Adrenal gland (tissue), 12 donors: ENCODE data around the gene TMEM191C. TPM values are rescaled to one million over a fixed set of nuclear protein-coding genes. Genes with fewer than 3 reads are reported as not detected.
"Not testable (repeated sequence)": the region's sequence is repeated elsewhere in the genome, so short reads cannot be mapped to it uniquely, and the experiment has no call there.

Source experiments
- DNase-seq, 7 donors: peaks; one replicate each; pipeline ENCODE4 v3.0.0-alpha.2; 2019 to 2020
- H3K27ac ChIP-seq, 5 donors: fragments of 200-600 bp; sonication (generic) in 4 of 5; 1 replicate in 3 of 5; 2 replicates in 2 of 5; pipeline versions ENCODE4 v1.5.1 to v1.8.0; 2016 to 2020; ENCODE audit warnings: mild to moderate bottlenecking in 1 of 5
- H3K27me3 ChIP-seq: fragments of 200-600 bp; 2 replicates; pipeline ENCODE4 v1.8.0; 2021
- H3K36me3 ChIP-seq, 2 donors: fragments of 200-600 bp; replicated peaks in 1 of 2; 1 replicate in 1 of 2; 2 replicates in 1 of 2; pipeline versions ENCODE4 v1.5.1 to v1.8.0; 2018 to 2022
- H3K4me1 ChIP-seq, 2 donors: fragments of 200-600 bp; replicated peaks in 1 of 2; 1 replicate in 1 of 2; 2 replicates in 1 of 2; pipeline versions ENCODE4 v1.5.1 to v1.8.0; 2018 to 2021
- H3K4me3 ChIP-seq, 4 donors: fragments of 200-600 bp; sonication (generic) in 3 of 4; one replicate each; pipeline ENCODE4 v1.5.1; 2016 to 2018
- H3K9me3 ChIP-seq, 3 donors: fragments of 200-600 bp; sonication (generic) in 1 of 3; replicated peaks in 1 of 3; 1 replicate in 2 of 3; 2 replicates in 1 of 3; pipeline versions ENCODE4 v1.5.1 to v1.8.0; 2016 to 2021
- whole genome bisulfite sequencing, 4 donors: extraction: QIAGEN DNeasy Blood & Tissue Kit in 2 of 4; methylation state at CpG; one replicate each; pipeline versions ENCODE4 v1.1.5 to v1.1.7; 2013 to 2017; 5-methylcytosine and 5-hydroxymethylcytosine counted together
- intact Hi-C, 2 donors: fragments of 100-400 bp; cut with DNase I; formaldehyde crosslinking; loops; one replicate each; pipeline versions ENCODE4 v1.14.1 to v1.15.0; 2022 to 2023
- polyA plus RNA-seq, 3 donors: library from polyadenylated mRNA; stranded (reverse); fragments of 200-250 nt in 2 of 3; fragments of 350-450 nt in 1 of 3; fragmentation: Illumina TruSeq in 1 of 3; extraction: RNeasy Lipid Tissue Mini Kit (QIAGEN cat#74804) in 1 of 3; gene quantifications; one replicate each; pipeline ENCODE4 v1.2.3, GENCODE V29; 2013 to 2014
- total RNA-seq, 9 donors: library from RNA; depleted of rRNA in 4 of 9; stranded (reverse); fragments of >200 nt in 4 of 9; fragments of 120-200 nt in 1 of 9; fragmentation: NEBNext Ultra II Directional in 1 of 9; extraction: Animal tissue kit (Norgen Biotek cat#: 25700) in 1 of 9; gene quantifications; one replicate each; pipeline versions ENCODE4 v1.1.0 to v1.2.4, GENCODE V29; 2013 to 2023
- donor health status: healthy with polysubstance abuse.
- donor health status: Bipolar disorder and iron deficiency.
- donor health status: DM: yes; HTN: yes; CAD: no.
- donor health status: DM: no; HTN: no; CAD: no.
- donor health status: DM: no; HTN: no; CAD: no.
- donor health status: DM: yes; HTN: yes; CAD: no.

The TMEM191C gene
- total and polyA plus RNA-seq, 12 donors: 0.14 to 7.7 (median 1.3) TPM; not detected in 2

GRCh38 chr22:21490556-21490955 lies 23.4 kb downstream of the TMEM191C start:
- peak in 1 of 7 donors; percentile 28 for DNase-seq
- H3K27me3 ChIP-seq, H3K36me3 ChIP-seq, H3K4me3 ChIP-seq, H3K9me3 ChIP-seq, H3K4me1 ChIP-seq, H3K27ac ChIP-seq, intact Hi-C loops: not testable (repeated sequence)
- 100% methylated on average over 4 of the region's 6 CpGs; no CpG with 5 or more reads in 2 of the 4 donors for WGBS, 4 donors

GRCh38 chr22:21492271-21492670 lies 25.1 kb downstream of the TMEM191C start:
- H3K27ac ChIP-seq, DNase-seq, H3K36me3 ChIP-seq, intact Hi-C loops, H3K27me3 ChIP-seq, H3K4me1 ChIP-seq, H3K4me3 ChIP-seq, H3K9me3 ChIP-seq: not testable (repeated sequence)
- WGBS, 4 donors: no CpG with 5 or more reads among the region's 8 CpGs

- H3K27ac ChIP-seq, H3K9me3 ChIP-seq, H3K4me3 ChIP-seq, intact Hi-C loops, DNase-seq, H3K36me3 ChIP-seq, H3K4me1 ChIP-seq, H3K27me3 ChIP-seq: not testable (repeated sequence)
- no CpG with 5 or more reads among the region's 23 CpGs for WGBS, 4 donors
Measured at GRCh38 chr22:21493789-21494782, 26.9 kb downstream of the TMEM191C start.

GRCh38 chr22:21497984-21498383 lies 30.8 kb downstream of the TMEM191C start:
- H3K4me3 ChIP-seq, H3K4me1 ChIP-seq, intact Hi-C loops, DNase-seq, H3K9me3 ChIP-seq, H3K36me3 ChIP-seq, H3K27ac ChIP-seq, H3K27me3 ChIP-seq: not testable (repeated sequence)
- no CpG with 5 or more reads among the region's 4 CpGs for WGBS, 4 donors

DNA sequence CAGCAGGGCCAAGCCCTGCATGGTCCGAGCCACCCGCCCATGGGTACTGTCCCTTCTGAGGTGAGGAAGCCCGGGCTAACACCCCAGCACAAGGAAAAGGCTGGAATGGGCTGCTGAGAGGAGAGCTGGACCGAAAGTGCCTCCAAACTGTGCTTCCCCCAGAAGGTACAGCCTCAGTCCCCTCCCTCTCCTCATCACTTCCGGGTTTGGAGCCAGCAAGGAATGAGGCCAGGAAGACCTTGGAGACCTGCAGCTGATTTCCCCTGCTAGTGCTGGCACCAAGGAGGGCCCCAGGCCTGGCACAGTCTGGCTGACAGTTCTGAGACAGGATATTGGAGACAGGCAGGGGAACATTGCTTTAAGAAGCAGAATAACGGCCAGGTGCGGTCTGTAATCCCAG lies 31.3 kb downstream of the TMEM191C start:
- intact Hi-C loops, H3K4me3 ChIP-seq, H3K27ac ChIP-seq, H3K27me3 ChIP-seq, H3K36me3 ChIP-seq, DNase-seq, H3K9me3 ChIP-seq, H3K4me1 ChIP-seq: not testable (repeated sequence)
- WGBS, 4 donors: no CpG with 5 or more reads among the region's 7 CpGs

GRCh38 chr22:21499623-21500506 lies 32.7 kb downstream of the TMEM191C start:
- intact Hi-C loops, H3K4me1 ChIP-seq, H3K9me3 ChIP-seq, H3K36me3 ChIP-seq, H3K27ac ChIP-seq, DNase-seq, H3K4me3 ChIP-seq, H3K27me3 ChIP-seq: not testable (repeated sequence)
- no CpG with 5 or more reads among the region's 16 CpGs for WGBS, 4 donors

DNA sequence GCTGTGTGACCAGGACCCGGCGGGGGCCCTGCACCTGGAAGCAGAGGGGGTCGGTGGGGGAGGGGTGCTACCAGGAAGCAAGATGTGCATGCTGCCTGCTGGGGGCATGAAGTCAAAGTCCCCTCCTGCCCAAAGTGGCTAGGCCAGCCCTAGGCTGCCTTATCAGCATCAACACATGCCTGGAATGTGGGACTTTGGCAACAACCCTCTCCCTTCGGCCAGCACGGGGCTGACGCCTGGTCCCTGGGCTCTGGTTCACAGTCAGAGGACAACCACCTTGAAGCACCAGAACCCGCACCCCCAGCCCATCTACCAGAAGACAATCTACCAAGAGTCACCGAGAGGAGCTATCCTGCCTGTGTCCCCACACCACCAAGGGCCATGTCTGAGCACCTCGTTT lies 43.2 kb downstream of the TMEM191C start:
- H3K4me3 ChIP-seq, H3K9me3 ChIP-seq, H3K4me1 ChIP-seq, H3K36me3 ChIP-seq, DNase-seq, H3K27ac ChIP-seq, intact Hi-C loops, H3K27me3 ChIP-seq: not testable (repeated sequence)
- no CpG with 5 or more reads among the region's 9 CpGs for WGBS, 4 donors

- H3K27me3 ChIP-seq, H3K9me3 ChIP-seq, H3K36me3 ChIP-seq, H3K27ac ChIP-seq, H3K4me1 ChIP-seq, intact Hi-C loops, H3K4me3 ChIP-seq: not testable (repeated sequence)
- WGBS, 4 donors: 60 to 100% (median 93%) methylated on average over 1 to 4 of the region's 11 CpGs
- DNase-seq: peak in 1 of 7 donors; percentile 38
Measured at GRCh38 chr22:21512022-21512421, 44.8 kb downstream of the TMEM191C start.

- intact Hi-C loops, H3K4me1 ChIP-seq, DNase-seq, H3K27ac ChIP-seq, H3K9me3 ChIP-seq, H3K4me3 ChIP-seq, H3K27me3 ChIP-seq, H3K36me3 ChIP-seq: not testable (repeated sequence)
- no CpG with 5 or more reads among the region's 12 CpGs for WGBS, 4 donors
Measured at GRCh38 chr22:21514117-21514516, 46.9 kb downstream of the TMEM191C start.

GRCh38 chr22:21515234-21515633 lies 48.0 kb downstream of the TMEM191C start:
- DNase-seq, H3K4me3 ChIP-seq, H3K36me3 ChIP-seq, H3K4me1 ChIP-seq, H3K9me3 ChIP-seq, intact Hi-C loops, H3K27ac ChIP-seq, H3K27me3 ChIP-seq: not testable (repeated sequence)
- no CpG with 5 or more reads among the region's 9 CpGs for WGBS, 4 donors

DNA sequence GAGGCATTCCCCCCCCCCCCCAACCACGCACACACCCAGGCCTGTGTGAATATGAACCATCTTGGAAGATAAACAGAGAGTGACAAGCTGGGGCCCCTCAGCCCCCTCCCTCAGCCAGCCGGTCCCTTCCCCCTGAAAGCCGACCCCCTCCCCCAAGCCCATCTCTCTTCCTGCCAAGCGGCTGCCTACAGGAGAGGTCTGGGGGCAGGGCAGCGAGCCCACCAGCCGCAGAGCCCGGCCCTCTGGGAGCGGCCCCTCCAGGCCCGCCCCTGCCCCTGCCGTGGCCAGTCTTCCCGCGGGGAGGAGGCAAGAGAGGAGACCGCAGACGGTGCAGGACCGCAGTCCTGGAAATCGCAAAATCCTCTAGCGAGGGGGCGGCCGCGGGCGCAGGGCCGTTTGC lies 49.3 kb downstream of the TMEM191C start:
- H3K4me3 ChIP-seq, H3K27ac ChIP-seq, H3K4me1 ChIP-seq, DNase-seq, H3K27me3 ChIP-seq, H3K36me3 ChIP-seq, intact Hi-C loops, H3K9me3 ChIP-seq: not testable (repeated sequence)
- no CpG with 5 or more reads among the region's 22 CpGs for WGBS, 4 donors
